Kidney (tissue), 14 donors: Measurements from ENCODE around the gene PDE6B. TPM values are rescaled to one million over a fixed set of nuclear protein-coding genes. Genes with fewer than 3 reads are reported as not detected.

ENCODE experiments used
- DNase-seq, 5 donors: peaks; one replicate each; pipeline ENCODE4 v3.0.0-alpha.2; 2013 to 2020
- FAIRE-seq: peaks from 2 replicates; lab custom pipeline; 2012; peaks lifted over from hg19 to GRCh38; lab: Jason Lieb, UNC
- H3K27ac ChIP-seq, 2 donors: one replicate each; pipeline ENCODE4 v1.7.0; 2013; ENCODE audit warnings: low read depth in 2 of 2, low read length in 2 of 2, inconsistent platforms in 1 of 2
- H3K27me3 ChIP-seq: one replicate; pipeline ENCODE4 v1.7.1; 2013; ENCODE audit warnings: low read length, inconsistent platforms; ENCODE audit not compliant: control insufficient read depth, insufficient read depth
- H3K36me3 ChIP-seq, 3 donors: one replicate each; pipeline versions ENCODE4 v1.7.0 to v1.7.1; 2013; ENCODE audit warnings: low read length in 3 of 3, control low read depth in 1 of 3, inconsistent platforms in 1 of 3; ENCODE audit not compliant: insufficient read depth in 3 of 3, control insufficient read depth in 2 of 3
- H3K4me1 ChIP-seq, 3 donors: one replicate each; pipeline versions ENCODE4 v1.7.0 to v1.7.1; 2013; ENCODE audit warnings: low read length in 3 of 3, inconsistent platforms in 1 of 3, low read depth in 1 of 3; ENCODE audit not compliant: control insufficient read depth in 2 of 3, insufficient read depth in 2 of 3
- H3K4me3 ChIP-seq, 3 donors: one replicate each; pipeline versions ENCODE4 v1.7.0 to v1.8.1; 2013; ENCODE audit warnings: low read length in 3 of 3, control low read depth in 1 of 3, inconsistent platforms in 1 of 3
- H3K9ac ChIP-seq, 3 donors: one replicate each; pipeline versions ENCODE4 v1.7.0 to v1.7.1; 2013; ENCODE audit warnings: low read length in 3 of 3, control low read depth in 1 of 3, inconsistent platforms in 1 of 3
- H3K9me3 ChIP-seq, 3 donors: one replicate each; pipeline versions ENCODE4 v1.7.0 to v1.7.1; 2013; ENCODE audit warnings: low read length in 3 of 3, control low read depth in 1 of 3, inconsistent platforms in 1 of 3; ENCODE audit not compliant: control insufficient read depth in 2 of 3, insufficient read depth in 1 of 3
- intact Hi-C: fragments of 100-400 bp; cut with DNase I; formaldehyde crosslinking; loops from one replicate; pipeline ENCODE4 v1.11.1; 2022
- polyA plus RNA-seq: library from polyadenylated mRNA; stranded (reverse); fragments of 350-450 nt; fragmentation: Illumina TruSeq; extraction: RNeasy Lipid Tissue Mini Kit (QIAGEN cat#74804); gene quantifications from one replicate; pipeline ENCODE4 v1.2.3, GENCODE V29; 2014; ENCODE audit warnings: low read depth, low replicate concordance; ENCODE audit not compliant: insufficient read depth
- total RNA-seq: library from RNA; stranded (reverse); fragmentation: NEBNext Ultra II Directional; extraction: Animal tissue kit (Norgen Biotek cat#: 25700); gene quantifications from one replicate; pipeline ENCODE4 v1.2.1, GENCODE V29; 2021
- TF ChIP-seq, protein P1 (sequence below): IDR thresholded peaks from 3 replicates; pipeline ENCODE4 v1.5.1; 2012; ENCODE audit warnings: mild to moderate bottlenecking, moderate library complexity, borderline replicate concordance; ENCODE audit not compliant: insufficient read depth; ENCODE audit errors: extremely low read depth
- donor health status: control.
- donor health status: control.
- donor health status: control.
- donor health status: control.
- donor health status: control.
- donor health status: DM: yes; HTN: yes; CAD: no.
- donor health status: Normal renal cell carcinoma (clear cell type).

PDE6B gene
- total and polyA plus RNA-seq, 2 donors from 2014 or later, result 10.7 to 10.8 TPM

DNA sequence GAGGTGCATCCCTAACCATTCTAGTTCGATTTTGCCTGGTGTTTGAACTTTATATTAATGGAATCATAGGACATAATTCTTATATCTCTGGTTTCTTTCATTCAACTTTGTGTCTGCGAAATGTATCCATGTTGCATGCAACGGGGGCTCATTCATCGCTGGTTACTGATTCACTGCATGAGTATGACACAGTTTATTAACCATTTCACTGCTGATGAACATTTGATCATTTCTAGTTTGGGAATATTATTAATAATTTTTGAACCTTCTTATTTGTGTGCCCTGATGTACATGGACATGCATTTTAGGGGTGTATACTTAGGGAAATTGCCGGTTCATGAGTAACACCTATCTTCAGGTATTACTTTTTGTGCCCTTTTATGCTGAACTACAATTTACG is 44.2 kb upstream of the PDE6B start:
- Histone ChIP-seq H3K4me1 (no peaks in the 10 kb centered on the region), H3K27ac (no peak overlapping the region), H3K9me3 (peaks cover 0 to 5% (median 0%) of the 10 kb centered on the region in 3 donors), H3K27me3 (peaks cover 28% of the 10 kb centered on the region), H3K4me3 (no peak overlapping the region), H3K9ac (no peak overlapping the region), H3K36me3 (no peaks in the 10 kb centered on the region)
- FAIRE-seq, result no peak
- TF ChIP-seq, protein P1, sequence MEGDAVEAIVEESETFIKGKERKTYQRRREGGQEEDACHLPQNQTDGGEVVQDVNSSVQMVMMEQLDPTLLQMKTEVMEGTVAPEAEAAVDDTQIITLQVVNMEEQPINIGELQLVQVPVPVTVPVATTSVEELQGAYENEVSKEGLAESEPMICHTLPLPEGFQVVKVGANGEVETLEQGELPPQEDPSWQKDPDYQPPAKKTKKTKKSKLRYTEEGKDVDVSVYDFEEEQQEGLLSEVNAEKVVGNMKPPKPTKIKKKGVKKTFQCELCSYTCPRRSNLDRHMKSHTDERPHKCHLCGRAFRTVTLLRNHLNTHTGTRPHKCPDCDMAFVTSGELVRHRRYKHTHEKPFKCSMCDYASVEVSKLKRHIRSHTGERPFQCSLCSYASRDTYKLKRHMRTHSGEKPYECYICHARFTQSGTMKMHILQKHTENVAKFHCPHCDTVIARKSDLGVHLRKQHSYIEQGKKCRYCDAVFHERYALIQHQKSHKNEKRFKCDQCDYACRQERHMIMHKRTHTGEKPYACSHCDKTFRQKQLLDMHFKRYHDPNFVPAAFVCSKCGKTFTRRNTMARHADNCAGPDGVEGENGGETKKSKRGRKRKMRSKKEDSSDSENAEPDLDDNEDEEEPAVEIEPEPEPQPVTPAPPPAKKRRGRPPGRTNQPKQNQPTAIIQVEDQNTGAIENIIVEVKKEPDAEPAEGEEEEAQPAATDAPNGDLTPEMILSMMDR, result no peak
- intact Hi-C loops, result no loop called here
- no peak for DNase-seq

DNA sequence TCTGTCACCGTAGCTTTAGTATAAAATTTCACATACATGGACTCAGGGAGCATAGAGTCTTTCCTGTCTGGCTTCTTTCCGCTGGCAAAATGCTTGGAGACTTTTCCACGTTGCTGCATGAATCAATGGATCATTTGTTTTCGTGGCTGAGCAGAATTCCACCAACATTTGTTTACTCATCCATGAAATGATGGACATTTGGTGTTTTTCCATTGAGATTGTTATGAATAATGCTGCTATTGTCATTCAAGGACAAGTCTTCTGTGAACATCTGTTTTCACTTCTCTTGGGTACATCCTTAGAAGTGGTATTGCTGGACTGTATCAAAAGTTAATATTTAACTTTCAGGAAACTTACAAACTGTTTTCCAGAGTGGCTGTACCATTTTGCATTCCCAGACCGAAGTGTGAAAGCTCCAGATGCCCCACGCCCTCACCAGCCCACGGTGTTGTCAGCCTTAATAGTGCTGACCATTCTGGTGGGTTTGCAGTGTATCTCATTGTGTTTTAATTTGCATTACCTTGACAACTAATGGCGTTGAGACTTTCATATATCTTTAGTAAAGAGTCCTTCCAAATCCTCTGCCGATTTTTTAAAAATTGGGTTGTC is 43.5 kb upstream of the PDE6B start:
- peaks cover 28% of the 10 kb centered on the region for H3K27me3 ChIP-seq

DNA sequence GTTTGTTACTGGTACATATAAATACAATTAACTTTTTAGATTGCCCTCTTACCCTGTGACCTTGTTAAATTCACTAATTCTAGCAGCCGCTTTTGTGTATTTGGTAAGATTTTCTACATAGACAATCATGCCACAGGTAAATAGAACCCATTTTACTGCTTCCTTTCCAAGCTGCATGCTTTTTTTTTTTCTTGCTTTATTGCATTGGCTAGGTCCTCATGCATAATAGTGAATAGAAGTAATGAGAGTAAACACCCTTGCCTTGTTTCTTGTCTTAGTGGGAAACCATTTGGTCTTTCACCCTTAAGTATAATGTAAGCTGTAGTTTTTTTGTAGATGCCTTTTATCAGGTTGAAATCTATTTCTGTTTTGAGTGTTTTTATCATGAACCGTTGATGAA is 41.6 kb upstream of the PDE6B start:
- Histone ChIP-seq H3K27ac (no peak overlapping the region), H3K9me3 (peaks cover 0 to 5% (median 0%) of the 10 kb centered on the region in 3 donors), H3K27me3 (peaks cover 15% of the 10 kb centered on the region), H3K4me1 (no peaks in the 10 kb centered on the region), H3K9ac (no peak overlapping the region), H3K4me3 (no peak overlapping the region), H3K36me3 (no peaks in the 10 kb centered on the region)
- DNase-seq (no peak), FAIRE-seq (no peak)
- TF ChIP-seq, protein P1, result no peak
- intact Hi-C loops, result no loop called here

More for the DNA sequence above, 43.5 kb upstream of the PDE6B start:
- no peak for FAIRE-seq
- Histone ChIP-seq H3K4me1 (no peaks in the 10 kb centered on the region), H3K9me3 (peaks cover 0 to 5% (median 0%) of the 10 kb centered on the region in 3 donors), H3K4me3 (no peak overlapping the region), H3K9ac (no peak overlapping the region), H3K27ac (no peak overlapping the region), H3K36me3 (no peaks in the 10 kb centered on the region)
- no peak for DNase-seq
- intact Hi-C loops, result no loop called here
- TF ChIP-seq, protein P1, result no peak
